ENCODE results near the gene STXBP1. TPM values are rescaled to one million over a fixed set of nuclear protein-coding genes. Genes with fewer than 3 reads are reported as not detected.

The STXBP1 gene
- total and polyA plus RNA-seq, 8 donors, result 14.3 to 46.4 (median 22.0) TPM

- Histone ChIP-seq H3K4me3 (no peak overlapping the region), H3K4me1 (no peaks in the 10 kb centered on the region), H3K9me3 (no peaks in the 10 kb centered on the region), H3K27me3 (no peaks in the 10 kb centered on the region), H3K36me3 (no peaks in the 10 kb centered on the region), H3K27ac (no peak overlapping the region)
- TF ChIP-seq CTCF (IDR thresholded peaks at IDR 0.05), result no peak
- ATAC-seq, result peak; percentile 8 to 41 (median 28)
- peak in 1 of 6 donors; percentile 43 for DNase-seq
- WGBS, 2 donors, result 55 to 62% methylated on average over 12 of the region's 12 CpGs
- intact Hi-C loops (cut with DNase I), result loop anchor here in 1 of 3 donors (10.0 kb wide), 1 partner anchor 197 kb away; no protein-coding TSS in a partner anchor
- FAIRE-seq, result no peak
These were observed 110.1 kb downstream of the STXBP1 start for GRCh38 chr9:127722055-127722745.

- ATAC-seq, result no peak
- TF ChIP-seq CTCF (IDR thresholded peaks at IDR 0.05), result no peak
- H3K4me3 ChIP-seq, result no peak overlapping the region
- no peaks in the 10 kb centered on the region for H3K9me3 ChIP-seq
- no peaks in the 10 kb centered on the region for H3K36me3 ChIP-seq
- peak in 1 of 6 donors; percentile 57 for DNase-seq
- H3K4me1 ChIP-seq, result no peaks in the 10 kb centered on the region
- H3K27ac ChIP-seq, result no peak overlapping the region
- no peaks in the 10 kb centered on the region for H3K27me3 ChIP-seq
- no peak for FAIRE-seq
- intact Hi-C loops (cut with DNase I), result loop anchor here in 1 of 3 donors (10.0 kb wide), 1 partner anchor 198 kb away; no protein-coding TSS in a partner anchor
- WGBS, 2 donors, result 94 to 97% methylated on average over 13 of the region's 13 CpGs
These were observed 110.9 kb downstream of the STXBP1 start for GRCh38 chr9:127723013-127723412.

- no peaks in the 10 kb centered on the region for H3K9me3 ChIP-seq
- H3K4me3 ChIP-seq, result no peak overlapping the region
- no peaks in the 10 kb centered on the region for H3K27me3 ChIP-seq
- DNase-seq (no peak), FAIRE-seq (no peak), ATAC-seq (peak in 2 of 4 donors; percentile 22 to 44)
- no peaks in the 10 kb centered on the region for H3K4me1 ChIP-seq
- H3K27ac ChIP-seq, result no peak overlapping the region
- TF ChIP-seq CTCF (IDR thresholded peaks at IDR 0.05), result no peak
- H3K36me3 ChIP-seq, result no peaks in the 10 kb centered on the region
- WGBS, 2 donors, result 89 to 94% methylated on average over 5 of the region's 5 CpGs
- intact Hi-C loops (cut with DNase I), result loop anchor here in 1 of 3 donors (10.0 kb wide), 1 partner anchor 199 kb away; no protein-coding TSS in a partner anchor
These were observed 111.4 kb downstream of the STXBP1 start for GRCh38 chr9:127723444-127723843.

GRCh38 chr9:127724012-127724411 is 111.9 kb downstream of the STXBP1 start:
- Histone ChIP-seq H3K27me3 (no peaks in the 10 kb centered on the region), H3K36me3 (no peaks in the 10 kb centered on the region), H3K4me1 (no peaks in the 10 kb centered on the region), H3K9me3 (no peaks in the 10 kb centered on the region), H3K27ac (no peak overlapping the region), H3K4me3 (no peak overlapping the region)
- intact Hi-C loops (cut with DNase I), result loop anchor here in 1 of 3 donors (10.0 kb wide), 1 partner anchor 199 kb away; no protein-coding TSS in a partner anchor
- no peak for TF ChIP-seq CTCF (IDR thresholded peaks at IDR 0.05)
- FAIRE-seq, result no peak
- no peak for ATAC-seq
- WGBS, 2 donors, result 61 to 65% methylated on average over 23 of the region's 23 CpGs
- peak in 1 of 6 donors; percentile 61 for DNase-seq

- no peak overlapping the region for H3K4me3 ChIP-seq
- TF ChIP-seq CTCF (IDR thresholded peaks at IDR 0.05), result no peak
- no peak for ATAC-seq
- no peak overlapping the region for H3K27ac ChIP-seq
- no peaks in the 10 kb centered on the region for H3K4me1 ChIP-seq
- FAIRE-seq, result no peak
- H3K9me3 ChIP-seq, result no peaks in the 10 kb centered on the region
- 71 to 78% methylated on average over 8 of the region's 8 CpGs for WGBS, 2 donors
- intact Hi-C loops (cut with DNase I), result loop anchor here in 1 of 3 donors (10.0 kb wide), 1 partner anchor 202 kb away; no protein-coding TSS in a partner anchor
- H3K36me3 ChIP-seq, result no peaks in the 10 kb centered on the region
- DNase-seq, result no peak
- no peaks in the 10 kb centered on the region for H3K27me3 ChIP-seq
These were observed 114.8 kb downstream of the STXBP1 start for GRCh38 chr9:127726871-127727270.

Data from pancreas (tissue), 10 donors.